Stromal cell of bone marrow (primary cell): ENCODE results near the gene OR7G1.

Experiments used
- DNase-seq: peaks from one replicate; pipeline ENCODE4 v3.0.0-alpha.2; 2012; ENCODE audit warnings: low read depth

The OR7G1 gene

GRCh38 chr19:9115307-9115813 lies at the start of gene OR7G1:
Gene OR7G1 (minus strand): TSS chr19:9115763. CDS start chr19:9115763, 0 bp downstream.
- no peak for DNase-seq

- no peak for DNase-seq
These were observed 49.7 kb upstream of the OR7G1 start for GRCh38 chr19:9165261-9165660.

GRCh38 chr19:9161427-9161826 lies 45.9 kb upstream of the OR7G1 start:
- DNase-seq: no peak

GRCh38 chr19:9159891-9160290 lies 44.3 kb upstream of the OR7G1 start:
- no peak for DNase-seq

- DNase-seq: no peak
These were observed 40.7 kb upstream of the OR7G1 start for GRCh38 chr19:9156304-9156703.

- DNase-seq: no peak
These were observed 40.0 kb upstream of the OR7G1 start for GRCh38 chr19:9155591-9155990.

GRCh38 chr19:9151367-9151766 lies 35.8 kb upstream of the OR7G1 start:
- DNase-seq: no peak

- no peak for DNase-seq
These were observed 35.1 kb upstream of the OR7G1 start for GRCh38 chr19:9150650-9151049.

GRCh38 chr19:9149997-9150396 lies 34.4 kb upstream of the OR7G1 start:
- no peak for DNase-seq

GRCh38 chr19:9148697-9149096 lies 33.1 kb upstream of the OR7G1 start:
- no peak for DNase-seq

- DNase-seq: no peak
These were observed 31.3 kb upstream of the OR7G1 start for GRCh38 chr19:9146882-9147281.

- no peak for DNase-seq
These were observed 29.4 kb upstream of the OR7G1 start for GRCh38 chr19:9144920-9145319.

GRCh38 chr19:9140159-9140874 lies 24.8 kb upstream of the OR7G1 start, which contains the start of gene ZNF317:
Gene ZNF317 (plus strand): TSS chr19:9140397. CDS start chr19:9156017, 15,620 bp downstream.
- DNase-seq: peak; percentile 94

GRCh38 chr19:9139609-9140158 lies 24.1 kb upstream of the OR7G1 start:
- no peak for DNase-seq

- DNase-seq: no peak
These were observed 16.9 kb upstream of the OR7G1 start for GRCh38 chr19:9132422-9132821.

- no peak for DNase-seq
These were observed 15.4 kb upstream of the OR7G1 start for GRCh38 chr19:9130965-9131364.

GRCh38 chr19:9128171-9128570 lies 12.6 kb upstream of the OR7G1 start:
- no peak for DNase-seq

GRCh38 chr19:9126900-9127405 lies 11.4 kb upstream of the OR7G1 start, which contains the start of gene OR7G3:
Gene OR7G3 (minus strand): TSS chr19:9126950. CDS start chr19:9126950, 0 bp downstream.
- DNase-seq: no peak

GRCh38 chr19:9116547-9116946 lies 984 bp upstream of the OR7G1 start:
- no peak for DNase-seq

GRCh38 chr19:9109959-9110358 lies 5.6 kb downstream of the OR7G1 start:
- DNase-seq: no peak

- DNase-seq: no peak
These were observed 8.2 kb downstream of the OR7G1 start, which contains the start of gene OR7G2 for GRCh38 chr19:9107375-9107774. Gene OR7G2 (minus strand): TSS chr19:9107475. CDS start chr19:9103243, 4,232 bp downstream.

GRCh38 chr19:9086761-9087160 lies 28.8 kb downstream of the OR7G1 start, which contains the start of gene OR1M1:
Gene OR1M1 (plus strand): TSS chr19:9087061. CDS start chr19:9093245, 6,184 bp downstream.
- DNase-seq: no peak

- no peak for DNase-seq
These were observed 36.9 kb downstream of the OR7G1 start for GRCh38 chr19:9078651-9079050.
